Sigmoid colon (tissue), 4 donors: ENCODE measurements around the gene PLCE1.

Experiments
- CTCF ChIP-seq, 4 experiments: fragments of 450-650 bp in 3 of 4; fragments of 200-600 bp in 1 of 4; IDR thresholded peaks; one replicate each; pipeline ENCODE4 v1.5.1; 2016 to 2019; ENCODE audit warnings: antibody characterized with exemption in 4 of 4, mild to moderate bottlenecking in 3 of 4, moderate library complexity in 2 of 4
- EP300 ChIP-seq, 4 donors: sonication (generic); formaldehyde crosslinking; IDR thresholded peaks; one replicate each; pipeline ENCODE4 v1.6.1; 2017; ENCODE audit warnings: antibody characterized with exemption in 4 of 4
- POLR2A ChIP-seq, 2 donors: fragments of 450-650 bp; IDR thresholded peaks; one replicate each; pipeline ENCODE4 v1.6.1; 2016; ENCODE audit warnings: antibody characterized with exemption in 2 of 2, mild to moderate bottlenecking in 2 of 2, moderate library complexity in 2 of 2
- POLR2AphosphoS5 ChIP-seq, 4 donors: sonication (generic); formaldehyde crosslinking; IDR thresholded peaks; one replicate each; pipeline ENCODE4 v1.6.1; 2017; ENCODE audit warnings: antibody characterized with exemption in 4 of 4

- no peak for TF ChIP-seq CTCF (IDR thresholded peaks at IDR 0.05)
- TF ChIP-seq POLR2A (IDR thresholded peaks at IDR 0.05): no peak
- TF ChIP-seq POLR2AphosphoS5 (IDR thresholded peaks at IDR 0.05): no peak
- no peak for TF ChIP-seq EP300 (IDR thresholded peaks at IDR 0.05)
Measured at GRCh38 chr10:94038024-94038423, 44.3 kb downstream of the PLCE1 start.
